ENCODE results near the gene MAP1LC3B2. TPM values are rescaled to one million over a fixed set of nuclear protein-coding genes. Genes with fewer than 3 reads are reported as not detected.

MAP1LC3B2 gene
- total RNA-seq = 1 to 10 TPM; 1.9 to 2.6 TPM
- long read RNA-seq = 0 reads

- DNase-seq = peak; percentile 86 to 90
- intact Hi-C loops (cut with DNase I, micrococcal nuclease) = no loop called here
- ATAC-seq = peak; percentile 97
Measured at GRCh38 chr12:116559162-116559935, at the start of gene MAP1LC3B2. Gene MAP1LC3B2, plus strand, starts transcription at chr12:116559381. Its CDS starts 16,562 bp downstream, at chr12:116575943.

DNA sequence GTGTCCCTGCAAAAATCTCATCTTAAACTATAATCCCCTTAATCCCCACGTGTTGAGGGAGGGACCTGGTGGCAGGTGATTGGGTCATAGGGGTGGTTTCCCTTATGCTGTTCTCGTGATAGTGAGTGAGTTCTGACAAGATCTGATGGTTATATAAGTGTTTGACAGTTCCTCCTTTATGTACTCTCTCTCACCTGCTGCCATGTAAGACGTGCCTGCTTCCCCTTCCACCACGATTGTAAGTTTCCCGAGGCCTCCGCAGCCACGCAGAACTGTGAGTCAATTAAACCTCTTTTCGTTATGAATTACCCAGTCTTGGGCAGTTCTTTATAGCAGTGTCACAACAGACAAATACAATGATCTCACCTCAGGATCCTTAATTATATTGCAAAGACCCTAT, 45.2 kb upstream of the MAP1LC3B2 start:
- no peak for ATAC-seq
- no peak for DNase-seq
- intact Hi-C loops (cut with DNase I, micrococcal nuclease) = no loop called here

- ATAC-seq = no peak
- no peak for DNase-seq
- intact Hi-C loops (cut with DNase I, micrococcal nuclease) = no loop called here
Measured at GRCh38 chr12:116515684-116516083, 43.5 kb upstream of the MAP1LC3B2 start.

DNA sequence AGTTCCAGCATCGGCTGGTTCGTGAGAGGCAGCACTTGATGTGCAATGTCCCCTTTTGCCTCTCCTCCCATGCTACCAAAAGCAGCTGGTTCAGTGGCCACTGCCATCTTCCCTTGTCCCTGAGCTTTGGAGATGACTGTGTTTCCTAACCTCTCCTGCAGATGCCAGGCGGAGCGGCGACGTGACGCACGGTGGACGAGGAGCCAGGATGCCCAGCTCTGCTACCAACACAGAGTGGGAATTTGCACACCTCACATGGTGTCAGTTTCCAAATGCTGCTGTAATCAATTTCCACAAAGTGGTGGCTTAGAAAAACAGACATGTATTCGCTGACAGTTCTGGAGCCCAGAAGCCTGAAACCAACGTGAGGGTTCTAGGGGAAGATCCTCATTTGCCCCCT, 42.5 kb upstream of the MAP1LC3B2 start:
- intact Hi-C loops (cut with DNase I, micrococcal nuclease) = no loop called here
- DNase-seq (no peak), ATAC-seq (no peak)

GRCh38 chr12:116517431-116518045, 41.6 kb upstream of the MAP1LC3B2 start:
- intact Hi-C loops (cut with DNase I, micrococcal nuclease) = no loop called here
- ATAC-seq (no peak), DNase-seq (no peak)

DNA sequence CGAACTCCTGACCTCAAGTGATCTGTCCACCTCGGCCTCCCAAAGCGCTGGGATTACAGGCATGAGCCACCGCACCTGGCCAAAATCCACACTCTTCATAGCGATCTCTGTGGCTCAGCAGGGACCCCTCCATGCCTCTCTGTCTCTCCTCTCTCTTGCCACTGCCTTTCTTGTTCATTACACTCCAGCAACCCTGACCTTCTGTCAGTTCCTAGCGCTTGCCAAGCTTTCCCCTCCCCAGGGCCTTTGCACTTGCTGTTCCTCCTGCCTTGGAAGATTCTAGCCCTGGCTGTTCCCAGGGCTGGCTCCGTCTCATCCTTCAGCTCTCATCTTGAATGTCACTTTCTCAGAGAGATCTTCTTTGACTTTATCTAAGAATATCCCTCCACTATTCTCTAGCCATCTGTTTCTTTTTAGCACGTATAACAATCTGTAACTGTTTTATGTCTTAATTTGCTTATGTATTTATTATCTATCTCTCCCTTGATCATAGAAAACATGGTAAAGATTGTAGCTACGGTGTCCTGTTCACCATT, 38.9 kb upstream of the MAP1LC3B2 start:
- ATAC-seq (no peak), DNase-seq (no peak)
- intact Hi-C loops (cut with DNase I, micrococcal nuclease) = no loop called here

- no peak for DNase-seq
- intact Hi-C loops (cut with DNase I, micrococcal nuclease) = no loop called here
- ATAC-seq = peak; percentile 40
Measured at GRCh38 chr12:116520801-116521471, 38.2 kb upstream of the MAP1LC3B2 start.

DNA sequence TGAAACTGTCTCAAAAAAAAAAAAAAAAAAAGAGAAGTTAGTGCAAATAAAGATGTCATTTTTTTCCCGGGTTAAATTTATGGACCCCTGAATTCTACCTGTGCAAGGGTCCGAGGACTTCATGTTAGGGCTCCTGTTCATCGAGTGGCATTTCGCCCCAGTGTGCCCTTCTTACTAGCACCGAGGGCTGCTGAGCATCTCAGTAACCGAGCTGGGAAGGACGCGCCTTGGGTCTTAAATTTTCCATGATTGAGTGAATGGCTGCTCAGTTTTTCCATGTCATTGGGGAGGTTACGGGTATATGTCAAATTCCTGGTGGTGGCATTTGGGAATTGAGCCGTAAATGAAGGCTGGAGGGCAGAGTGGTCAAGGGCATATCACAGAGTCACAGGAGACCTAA, 34.9 kb upstream of the MAP1LC3B2 start:
- DNase-seq (no peak), ATAC-seq (no peak)
- intact Hi-C loops (cut with DNase I, micrococcal nuclease) = no loop called here

- DNase-seq (no peak), ATAC-seq (no peak)
- intact Hi-C loops (cut with DNase I, micrococcal nuclease) = no loop called here
Measured at GRCh38 chr12:116524964-116525379, 34.2 kb upstream of the MAP1LC3B2 start.

- intact Hi-C loops (cut with DNase I, micrococcal nuclease) = no loop called here
- peak; percentile 59 for ATAC-seq
- DNase-seq = peak; percentile 32 to 67
Measured at GRCh38 chr12:116525418-116526001, 33.7 kb upstream of the MAP1LC3B2 start.

GRCh38 chr12:116528065-116528464, 31.1 kb upstream of the MAP1LC3B2 start:
- ATAC-seq = peak; percentile 26
- intact Hi-C loops (cut with DNase I, micrococcal nuclease) = no loop called here
- no peak for DNase-seq

- ATAC-seq = no peak
- intact Hi-C loops (cut with DNase I, micrococcal nuclease) = no loop called here
Measured at GRCh38 chr12:116528498-116528897, 30.7 kb upstream of the MAP1LC3B2 start.

DNA sequence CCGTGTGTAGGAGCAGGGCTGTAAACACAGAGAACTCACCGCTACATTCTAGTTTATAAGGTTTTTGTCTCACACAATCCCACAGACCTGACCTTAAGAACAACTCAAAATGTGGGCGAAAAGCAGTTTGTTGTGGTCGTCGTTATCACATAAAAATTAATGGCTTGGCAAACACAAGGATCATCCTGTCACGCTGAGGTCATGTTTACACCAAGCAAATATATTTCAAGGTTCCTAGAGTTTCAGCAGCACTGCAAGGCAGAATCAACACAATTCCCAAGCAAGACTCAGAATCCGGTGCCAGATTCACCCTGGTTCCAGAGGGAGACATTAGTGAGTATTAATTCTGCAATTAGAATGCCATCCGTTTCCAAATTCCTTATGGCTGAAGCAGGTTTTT, 30.1 kb upstream of the MAP1LC3B2 start:
- intact Hi-C loops (cut with DNase I, micrococcal nuclease) = no loop called here
- DNase-seq (no peak), ATAC-seq (no peak)

More at GRCh38 chr12:116528498-116528897, 30.7 kb upstream of the MAP1LC3B2 start:
- no peak for DNase-seq

DNA sequence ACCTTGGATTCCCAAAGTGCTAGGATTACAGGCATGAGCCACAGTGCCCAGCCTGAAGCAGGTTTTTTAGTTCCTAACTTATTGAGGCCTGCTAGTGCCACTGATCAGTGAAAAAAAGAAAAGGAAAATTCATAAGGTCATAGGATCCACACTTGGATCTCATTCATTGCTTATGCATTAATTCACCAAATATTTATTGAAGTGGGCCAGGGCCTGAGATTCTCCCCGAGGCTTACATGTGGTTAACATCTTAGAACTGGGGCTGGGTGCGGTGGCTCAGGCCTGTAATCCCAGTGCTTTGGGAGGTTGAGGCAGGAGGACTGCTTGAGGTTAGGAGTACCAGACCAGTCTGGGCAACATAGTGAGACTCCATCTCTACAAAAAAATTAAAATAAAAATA, 29.5 kb upstream of the MAP1LC3B2 start:
- intact Hi-C loops (cut with DNase I, micrococcal nuclease) = no loop called here
- no peak for ATAC-seq
- DNase-seq = no peak

GRCh38 chr12:116532428-116532827, 26.8 kb upstream of the MAP1LC3B2 start:
- ATAC-seq = no peak
- no peak for DNase-seq
- intact Hi-C loops (cut with DNase I, micrococcal nuclease) = no loop called here

- DNase-seq (no peak), ATAC-seq (peak; percentile 7)
- intact Hi-C loops (cut with DNase I, micrococcal nuclease) = no loop called here
Measured at GRCh38 chr12:116532986-116533342, 26.2 kb upstream of the MAP1LC3B2 start.

- DNase-seq (peak; percentile 77 to 89), ATAC-seq (peak; percentile 93)
- intact Hi-C loops (cut with DNase I, micrococcal nuclease) = no loop called here
Measured at GRCh38 chr12:116533343-116534251, 25.6 kb upstream of the MAP1LC3B2 start.

Data from left colon (tissue), 2 donors.